Panc1 (cell line): ENCODE results near the gene MYO7A.

Source experiments
- CTCF ChIP-seq: fragments of 450-650 bp; IDR thresholded peaks from 2 replicates; pipeline ENCODE4 v1.5.1; 2017; ENCODE audit warnings: mild to moderate bottlenecking
- POLR2AphosphoS5 ChIP-seq: IDR thresholded peaks from 2 replicates; pipeline ENCODE4 v1.6.1; 2012; ENCODE audit warnings: mild to moderate bottlenecking, low read depth, low read length, moderate library complexity

GRCh38 chr11:77101043-77101537 lies 27.0 kb upstream of the MYO7A start:
- TF ChIP-seq CTCF, result no peak
- TF ChIP-seq POLR2AphosphoS5, result no peak
